Psoas muscle (tissue), 8 donors: ENCODE results near the gene HOXD13. TPM values are rescaled to one million over a fixed set of nuclear protein-coding genes. Genes with fewer than 3 reads are reported as not detected.

Source experiments
- ATAC-seq, 4 donors: fragments of 200-7000 bp; cut with Tn5 transposase; one replicate each; pipeline ENCODE4 v1.9.1; 2020; ENCODE audit warnings: moderate library complexity in 3 of 4, mild to moderate bottlenecking in 2 of 4
- DNase-seq, 2 donors: peaks; one replicate each; pipeline ENCODE4 v3.0.0-alpha.2; 2020
- H3K27ac ChIP-seq: fragments of 200-600 bp; one replicate; pipeline ENCODE4 v1.8.0; 2022
- H3K27me3 ChIP-seq, 3 donors: fragments of 200-600 bp in 1 of 3; one replicate each; pipeline versions ENCODE4 v1.6.1 to v1.8.0; 2013 to 2022; ENCODE audit warnings: low read length in 2 of 3, mild to moderate bottlenecking in 2 of 3, moderate library complexity in 1 of 3; ENCODE audit not compliant: insufficient read depth in 3 of 3
- H3K36me3 ChIP-seq, 2 donors: fragments of 200-600 bp in 1 of 2; one replicate each; pipeline versions ENCODE4 v1.6.1 to v1.8.0; 2013 to 2022; ENCODE audit warnings: low read depth in 1 of 2, mild to moderate bottlenecking in 1 of 2, moderate library complexity in 1 of 2; ENCODE audit not compliant: insufficient read depth in 1 of 2
- H3K4me1 ChIP-seq: fragments of 200-600 bp; one replicate; pipeline ENCODE4 v1.8.0; 2022
- H3K4me3 ChIP-seq: fragments of 200-600 bp; one replicate; pipeline ENCODE4 v1.8.0; 2022; ENCODE audit warnings: mild to moderate bottlenecking
- H3K9me3 ChIP-seq: fragments of 200-600 bp; one replicate; pipeline ENCODE4 v1.8.0; 2022
- WGBS, 3 donors: extraction: QIAGEN DNeasy Blood & Tissue Kit; methylation state at CpG; one replicate each; pipeline versions ENCODE4 v1.1.6 to v1.1.7; 2013; 5-methylcytosine and 5-hydroxymethylcytosine counted together
- intact Hi-C, 2 donors: fragments of 100-400 bp; cut with DNase I; formaldehyde crosslinking; loops; one replicate each; pipeline versions ENCODE4 v1.11.0 to v1.14.2; 2022
- polyA plus RNA-seq, 3 donors: library from polyadenylated mRNA; stranded (reverse); fragments of 200-250 nt; gene quantifications; one replicate each; pipeline ENCODE4 v1.2.3, GENCODE V29; 2013
- total RNA-seq, 4 donors: library from RNA; stranded (reverse); fragmentation: NEBNext Ultra II Directional in 2 of 4; extraction: Animal tissue kit (Norgen Biotek cat#: 25700) in 2 of 4; gene quantifications; one replicate each; pipeline versions ENCODE4 v1.2.1 to v1.2.4, GENCODE V29; 2021 to 2023
- TF ChIP-seq, protein P1 (sequence below): fragments of 200-600 bp; IDR thresholded peaks from one replicate; pipeline ENCODE4 v1.8.0; 2022; ENCODE audit warnings: antibody characterized with exemption
- donor health status: healthy with polysubstance abuse.
- donor health status: DM: no; HTN: no; CAD: no; lungs with moderate emphysema.
- donor health status: Bipolar disorder and iron deficiency.
- donor health status: healthy.
- donor health status: DM: yes; HTN: yes; CAD: no.
- donor health status: DM: no; HTN: no; CAD: no.
- donor health status: DM: no; HTN: no; CAD: no.
- donor health status: DM: yes; HTN: yes; CAD: no.

Gene HOXD13
- total and polyA plus RNA-seq, 7 donors = 0.01 TPM; not detected in 6

DNA sequence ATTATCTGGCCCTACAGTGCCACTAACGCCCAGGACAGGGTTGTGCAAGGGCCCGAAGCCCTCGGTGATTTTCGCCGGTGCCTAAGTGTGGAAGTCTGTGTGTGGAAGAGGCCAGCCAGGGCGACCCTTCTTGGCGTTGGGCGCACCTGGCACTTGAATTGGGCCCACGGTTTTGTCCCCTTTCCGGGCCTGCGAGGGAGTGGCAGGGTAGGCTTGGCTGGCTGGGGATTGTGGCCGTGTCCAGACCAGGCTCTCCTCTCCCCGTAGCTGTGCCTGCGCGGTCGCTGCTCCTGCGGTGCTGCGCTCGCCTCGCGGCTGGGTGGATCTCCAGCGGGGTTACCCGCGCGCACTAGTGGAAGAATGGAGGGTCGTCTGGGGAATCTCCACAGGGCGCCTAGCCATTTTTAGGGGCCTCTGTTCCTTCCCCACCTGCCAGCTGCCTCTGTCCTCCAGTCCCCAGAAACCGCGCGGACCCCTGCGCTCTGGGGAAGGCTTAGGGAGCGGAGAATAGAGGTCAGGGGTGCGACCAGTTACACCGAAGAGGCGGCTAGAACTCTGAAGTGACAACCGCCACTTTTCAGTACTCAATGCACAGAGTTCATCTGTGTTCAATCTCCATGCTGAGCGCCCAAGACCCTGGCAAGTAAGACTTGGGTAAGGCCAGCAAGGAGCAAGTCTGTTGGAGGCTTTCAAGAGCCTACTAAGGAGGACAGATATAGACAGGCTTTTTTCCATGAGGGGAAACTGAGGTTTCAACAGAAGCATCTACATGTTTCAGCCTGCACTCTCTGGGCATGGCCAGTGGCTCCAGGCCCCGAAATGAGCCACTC is 24.7 kb upstream of the HOXD13 start:
- H3K27me3 ChIP-seq = peaks cover 0 to 82% (median 35%) of the 10 kb centered on the region in 3 donors
- no peaks in the 10 kb centered on the region for H3K36me3 ChIP-seq
- no peaks in the 10 kb centered on the region for H3K9me3 ChIP-seq
- DNase-seq = no peak
- peak overlapping the region; percentile 61 for H3K4me3 ChIP-seq
- intact Hi-C loops = no loop called here
- TF ChIP-seq, protein P1, sequence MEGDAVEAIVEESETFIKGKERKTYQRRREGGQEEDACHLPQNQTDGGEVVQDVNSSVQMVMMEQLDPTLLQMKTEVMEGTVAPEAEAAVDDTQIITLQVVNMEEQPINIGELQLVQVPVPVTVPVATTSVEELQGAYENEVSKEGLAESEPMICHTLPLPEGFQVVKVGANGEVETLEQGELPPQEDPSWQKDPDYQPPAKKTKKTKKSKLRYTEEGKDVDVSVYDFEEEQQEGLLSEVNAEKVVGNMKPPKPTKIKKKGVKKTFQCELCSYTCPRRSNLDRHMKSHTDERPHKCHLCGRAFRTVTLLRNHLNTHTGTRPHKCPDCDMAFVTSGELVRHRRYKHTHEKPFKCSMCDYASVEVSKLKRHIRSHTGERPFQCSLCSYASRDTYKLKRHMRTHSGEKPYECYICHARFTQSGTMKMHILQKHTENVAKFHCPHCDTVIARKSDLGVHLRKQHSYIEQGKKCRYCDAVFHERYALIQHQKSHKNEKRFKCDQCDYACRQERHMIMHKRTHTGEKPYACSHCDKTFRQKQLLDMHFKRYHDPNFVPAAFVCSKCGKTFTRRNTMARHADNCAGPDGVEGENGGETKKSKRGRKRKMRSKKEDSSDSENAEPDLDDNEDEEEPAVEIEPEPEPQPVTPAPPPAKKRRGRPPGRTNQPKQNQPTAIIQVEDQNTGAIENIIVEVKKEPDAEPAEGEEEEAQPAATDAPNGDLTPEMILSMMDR = no peak
- ATAC-seq = peak; percentile 71 to 85 (median 79)
- H3K27ac ChIP-seq = no peak overlapping the region
- WGBS, 3 donors = 6 to 14% (median 6%) methylated on average over 37 to 38 of the region's 38 CpGs
- H3K4me1 ChIP-seq = peaks cover 17% of the 10 kb centered on the region

DNA sequence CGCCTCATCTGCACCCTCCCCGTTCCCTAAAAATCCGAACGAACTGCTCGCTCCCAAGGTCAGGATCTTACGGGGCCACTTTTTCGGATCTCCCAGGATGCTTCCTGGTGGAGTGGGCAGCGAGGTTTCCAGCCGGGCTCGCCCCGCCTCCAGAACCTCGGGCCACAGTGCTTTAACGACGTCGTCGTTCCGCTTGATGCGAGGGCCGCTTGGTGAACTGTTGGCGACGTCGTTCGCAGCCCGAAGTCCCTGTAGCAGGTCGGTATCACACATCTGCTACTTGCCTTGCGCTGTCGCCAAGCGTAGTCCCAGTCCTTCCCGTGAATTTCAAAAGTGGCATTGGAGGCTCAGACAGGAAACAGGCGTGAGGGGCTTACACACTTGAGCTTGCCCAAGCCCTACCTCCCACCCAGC is 24.1 kb upstream of the HOXD13 start:
- H3K27ac ChIP-seq = no peak overlapping the region
- H3K36me3 ChIP-seq = no peaks in the 10 kb centered on the region
- TF ChIP-seq, protein P1 = no peak
- H3K9me3 ChIP-seq = no peaks in the 10 kb centered on the region
- intact Hi-C loops = no loop called here
- peak in 3 of 4 donors; percentile 17 to 28 (median 27) for ATAC-seq
- peaks cover 17% of the 10 kb centered on the region for H3K4me1 ChIP-seq
- no peak for DNase-seq
- H3K27me3 ChIP-seq = peaks cover 0 to 87% (median 40%) of the 10 kb centered on the region in 3 donors
- 6 to 12% (median 11%) methylated on average over 30 of the region's 30 CpGs for WGBS, 3 donors
- H3K4me3 ChIP-seq = peak overlapping the region; percentile 61

GRCh38 chr2:176071330-176072291 is 20.9 kb upstream of the HOXD13 start:
- TF ChIP-seq, protein P1 = no peak
- 16 to 26% (median 22%) methylated on average over 43 to 58 of the region's 58 CpGs for WGBS, 3 donors
- intact Hi-C loops = no loop called here
- Histone ChIP-seq H3K27me3 (peaks cover 8 to 100% (median 49%) of the 10 kb centered on the region in 3 donors), H3K9me3 (no peaks in the 10 kb centered on the region), H3K36me3 (no peaks in the 10 kb centered on the region), H3K4me3 (no peak overlapping the region), H3K4me1 (peaks cover 17% of the 10 kb centered on the region), H3K27ac (no peak overlapping the region)
- ATAC-seq = no peak
- no peak for DNase-seq

DNA sequence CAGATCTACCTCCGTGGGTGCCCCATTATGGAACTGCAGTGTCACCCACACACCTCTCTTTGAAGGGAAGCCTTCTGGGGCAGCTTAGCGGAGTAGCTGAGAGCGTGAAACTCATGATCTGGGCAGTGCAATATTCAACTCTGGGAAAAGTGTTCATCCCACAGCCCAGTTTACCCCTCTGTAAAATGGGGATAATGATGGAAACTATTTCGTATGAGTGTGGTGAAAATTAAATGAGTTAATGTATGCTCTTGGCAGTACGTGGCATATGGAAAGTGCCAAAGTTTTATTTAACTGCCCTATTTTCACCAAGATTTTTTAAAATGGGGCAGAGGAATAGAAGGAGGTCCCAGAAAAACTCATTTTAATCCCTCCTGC is 20.2 kb upstream of the HOXD13 start:
- no peaks in the 10 kb centered on the region for H3K9me3 ChIP-seq
- peaks cover 8 to 100% (median 46%) of the 10 kb centered on the region in 3 donors for H3K27me3 ChIP-seq
- intact Hi-C loops = no loop called here
- WGBS, 3 donors = 47 to 61% (median 49%) methylated on average over 5 of the region's 5 CpGs
- ATAC-seq (no peak), DNase-seq (no peak)
- H3K27ac ChIP-seq = no peak overlapping the region
- no peaks in the 10 kb centered on the region for H3K36me3 ChIP-seq
- H3K4me3 ChIP-seq = no peak overlapping the region
- TF ChIP-seq, protein P1 = no peak
- H3K4me1 ChIP-seq = peaks cover 11% of the 10 kb centered on the region
